ENCODE measurements around the gene RPL32. TPM values are rescaled to one million over a fixed set of nuclear protein-coding genes. Genes with fewer than 3 reads are reported as not detected.

The RPL32 gene
- total and polyA plus RNA-seq, 2 of the 4 experiments (the other 2 are of a cell fraction) = 566 to 1,856 TPM

DNA sequence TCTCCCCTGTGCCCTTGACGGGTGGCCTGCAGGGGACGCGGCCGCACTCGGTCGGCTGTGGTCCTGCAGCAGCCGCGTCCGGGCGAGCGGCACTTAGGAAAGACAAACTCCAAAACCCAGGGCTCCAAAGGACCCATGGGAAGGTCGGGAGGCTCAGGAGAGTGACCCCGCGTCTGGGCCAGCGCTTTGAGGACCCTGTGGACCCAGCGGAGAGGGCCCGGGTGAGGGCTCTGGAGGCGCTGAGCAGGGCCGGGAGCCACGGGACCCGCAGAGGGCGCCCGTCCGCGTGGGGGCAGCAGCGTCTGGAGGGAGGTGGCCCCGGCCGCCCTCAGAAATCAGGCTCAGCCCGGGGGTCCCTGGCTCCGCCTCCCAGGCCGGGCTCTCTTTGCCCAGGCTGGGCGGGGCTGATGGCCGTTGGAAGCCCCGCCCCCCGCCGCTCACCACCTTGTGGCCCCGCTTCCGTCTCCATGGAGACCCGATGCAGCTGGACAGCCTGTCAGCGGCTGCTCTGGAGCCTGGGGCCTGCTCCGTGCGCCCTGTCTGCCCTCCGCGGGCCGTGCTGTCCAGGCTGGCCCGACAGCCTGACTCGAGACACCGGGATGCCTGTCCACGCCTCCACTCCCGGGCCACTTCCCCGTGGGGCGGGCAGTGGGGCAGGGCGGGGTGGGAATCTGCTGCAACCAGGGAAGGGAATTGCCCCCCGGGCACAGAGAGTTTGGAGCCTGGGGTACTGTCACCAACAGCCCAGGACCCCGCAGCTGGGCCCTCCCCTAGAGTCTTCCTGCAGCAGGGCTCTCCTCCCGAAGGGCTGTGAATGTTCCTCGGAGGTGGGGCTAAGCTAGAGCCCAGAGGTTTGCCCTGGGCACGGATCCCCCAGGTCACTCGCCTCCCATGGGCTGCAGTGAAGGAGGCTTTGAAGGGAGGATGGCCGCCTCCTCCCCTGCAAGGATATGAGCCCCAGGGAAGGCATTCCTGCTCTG is 34.8 kb upstream of the RPL32 start:
- WGBS, 2 experiments (ENCODE audit: extremely low coverage in 2 of 2, insufficient read length in 1 of 2) = 21% methylated on average over 28 of the region's 60 CpGs; no CpG with 5 or more reads in 1 of the 2 experiments
- no peak overlapping the region for H3K56ac ChIP-seq (ENCODE audit: extremely low read depth, insufficient read depth, low read length)
- no peak overlapping the region for H3K9ac ChIP-seq (ENCODE audit: low read depth, low read length)
- H3K18ac ChIP-seq (ENCODE audit: low read depth, low read length) = no peak overlapping the region
- no peaks in the 10 kb centered on the region for H3K9me3 ChIP-seq (ENCODE audit: control insufficient read depth, insufficient read depth, low read length)
- H2BK120ac ChIP-seq (ENCODE audit: low read depth, low read length) = no peak overlapping the region
- peak overlapping the region; percentile 2; the same call in 1 of the 2 replicates for H3K4me2 ChIP-seq (ENCODE audit: low read depth, low read length)
- no peak overlapping the region for H4K91ac ChIP-seq (ENCODE audit: insufficient read depth, low read depth, low read length)
- no peaks in the 10 kb centered on the region for H3K36me3 ChIP-seq (ENCODE audit: control insufficient read depth, insufficient read depth, low read length)
- no peaks in the 10 kb centered on the region for H3K9me1 ChIP-seq (ENCODE audit: insufficient read depth, low read length)
- dilution Hi-C loops (cut with HindIII; ENCODE audit: low sequenced_read_pairs, unreplicated experiment) = no loop called here
- H4K8ac ChIP-seq (ENCODE audit: low read depth in 2 of 2, low read length in 2 of 2) = no peak overlapping the region
- H2BK5ac ChIP-seq (ENCODE audit: low read depth, low read length, poor library complexity, severe bottlenecking) = no peak overlapping the region
- peaks cover 36% of the 10 kb centered on the region for H3K27me3 ChIP-seq (ENCODE audit: control insufficient read depth, insufficient read depth, low read length)
- no peak overlapping the region for H2BK20ac ChIP-seq (ENCODE audit: low read depth, low read length)
- DNase-seq (no peak), ATAC-seq (ENCODE audit: low read depth) (peak; percentile 92)
- no peaks in the 10 kb centered on the region for H3K4me1 ChIP-seq (ENCODE audit: control insufficient read depth, insufficient read depth, low read length)
- ChIA-PET POLR2A (ENCODE audit: unreplicated experiment) (no interaction called here), CTCF (no interaction called here)
- H3K27ac ChIP-seq (ENCODE audit: insufficient read depth, low read length) = no peak overlapping the region
- no peak overlapping the region for H4K5ac ChIP-seq (ENCODE audit: low read depth, low read length)
- H3K14ac ChIP-seq (replicated peaks; ENCODE audit: low read depth, low read length) = no peak overlapping the region
- no peaks in the 10 kb centered on the region for H4K20me1 ChIP-seq (ENCODE audit: insufficient read depth, low read length)
- no peak overlapping the region for H3K23ac ChIP-seq (ENCODE audit: low read depth, low read length)
- BruUV-seq (replicated peaks) = no TSS peak
- peak overlapping the region; percentile 37 for H2AK9ac ChIP-seq (replicated peaks; ENCODE audit: low read depth, low read length, poor library complexity)
- intact Hi-C loops (cut with micrococcal nuclease) = no loop called here
- peak overlapping the region; percentile 86 for H2AFZ ChIP-seq (replicated peaks; ENCODE audit: low read length, poor library complexity)
- H2BK15ac ChIP-seq (ENCODE audit: low read depth, low read length) = no peak overlapping the region
- H3K79me1 ChIP-seq (ENCODE audit: low read depth in 1 of 2, low read length in 2 of 2) = no peaks in the 10 kb centered on the region
- no peak overlapping the region for H3K4ac ChIP-seq (ENCODE audit: low read depth, low read length)
- no peak overlapping the region; the same call in 1 of the 2 replicates for H3K4me3 ChIP-seq (ENCODE audit: insufficient read depth, low read depth, low read length)
- TF ChIP-seq, protein P1, sequence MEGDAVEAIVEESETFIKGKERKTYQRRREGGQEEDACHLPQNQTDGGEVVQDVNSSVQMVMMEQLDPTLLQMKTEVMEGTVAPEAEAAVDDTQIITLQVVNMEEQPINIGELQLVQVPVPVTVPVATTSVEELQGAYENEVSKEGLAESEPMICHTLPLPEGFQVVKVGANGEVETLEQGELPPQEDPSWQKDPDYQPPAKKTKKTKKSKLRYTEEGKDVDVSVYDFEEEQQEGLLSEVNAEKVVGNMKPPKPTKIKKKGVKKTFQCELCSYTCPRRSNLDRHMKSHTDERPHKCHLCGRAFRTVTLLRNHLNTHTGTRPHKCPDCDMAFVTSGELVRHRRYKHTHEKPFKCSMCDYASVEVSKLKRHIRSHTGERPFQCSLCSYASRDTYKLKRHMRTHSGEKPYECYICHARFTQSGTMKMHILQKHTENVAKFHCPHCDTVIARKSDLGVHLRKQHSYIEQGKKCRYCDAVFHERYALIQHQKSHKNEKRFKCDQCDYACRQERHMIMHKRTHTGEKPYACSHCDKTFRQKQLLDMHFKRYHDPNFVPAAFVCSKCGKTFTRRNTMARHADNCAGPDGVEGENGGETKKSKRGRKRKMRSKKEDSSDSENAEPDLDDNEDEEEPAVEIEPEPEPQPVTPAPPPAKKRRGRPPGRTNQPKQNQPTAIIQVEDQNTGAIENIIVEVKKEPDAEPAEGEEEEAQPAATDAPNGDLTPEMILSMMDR (conservative IDR thresholded peaks at IDR 0.05; ENCODE audit: low read depth, low read length) = peak; percentile 14; the same call in 1 of the 2 replicates
- no peak for TF ChIP-seq FOS (IDR thresholded peaks at IDR 0.05; ENCODE audit: low read depth, low read length)
- in situ Hi-C loops (cut with MboI; ENCODE audit: low sequenced_read_pairs) = loop anchor here (25.0 kb wide), 1 partner anchor 739 kb away; no protein-coding TSS in a partner anchor
- H2AK5ac ChIP-seq (ENCODE audit: low read depth, low read length) = no peak overlapping the region
